Measurements from ENCODE around the gene XPO4.

XPO4 gene

DNA sequence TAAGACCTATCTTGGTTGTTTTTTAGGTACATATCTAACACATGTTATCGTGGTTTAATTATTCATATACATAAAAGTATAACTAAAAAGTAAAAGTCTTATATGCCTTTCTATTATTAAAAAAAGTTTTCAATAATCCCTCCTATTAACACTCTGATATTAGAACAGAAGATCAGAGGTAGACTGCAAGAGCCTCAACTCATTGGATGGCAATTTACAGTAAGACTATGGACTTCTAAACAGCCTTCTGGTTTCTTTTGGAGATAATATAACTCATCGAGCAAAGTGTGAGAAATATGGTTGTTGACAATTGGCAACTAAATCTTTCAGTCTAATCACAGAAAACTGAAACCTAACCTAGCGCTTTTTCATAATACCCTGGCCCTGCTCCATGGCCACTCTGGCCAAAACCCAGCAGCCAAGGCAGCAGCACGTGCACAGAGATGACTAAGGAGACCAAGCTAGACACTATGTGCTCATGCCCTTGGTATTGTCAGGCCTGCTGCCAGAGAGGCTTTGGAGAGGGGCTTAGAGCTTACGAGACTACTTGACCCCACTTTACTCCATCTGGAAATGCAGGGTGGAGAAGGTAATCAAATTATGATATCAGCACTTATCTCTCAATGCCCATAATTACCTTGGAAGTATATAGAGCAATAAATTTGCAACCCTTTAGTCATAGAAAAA lies 88.2 kb downstream of the XPO4 start:
- Histone ChIP-seq H3K4me3 (replicated peaks; ENCODE audit: low read depth, low read length) (no peak overlapping the region), H3K27me3 (replicated peaks; ENCODE audit: control insufficient read depth, insufficient read depth, low read length) (no peaks in the 10 kb centered on the region), H3K36me3 (ENCODE audit: control insufficient read depth, insufficient read depth, low read length) (no peaks in the 10 kb centered on the region; the same call in none of the 2 replicates)
- TF ChIP-seq, protein P1, sequence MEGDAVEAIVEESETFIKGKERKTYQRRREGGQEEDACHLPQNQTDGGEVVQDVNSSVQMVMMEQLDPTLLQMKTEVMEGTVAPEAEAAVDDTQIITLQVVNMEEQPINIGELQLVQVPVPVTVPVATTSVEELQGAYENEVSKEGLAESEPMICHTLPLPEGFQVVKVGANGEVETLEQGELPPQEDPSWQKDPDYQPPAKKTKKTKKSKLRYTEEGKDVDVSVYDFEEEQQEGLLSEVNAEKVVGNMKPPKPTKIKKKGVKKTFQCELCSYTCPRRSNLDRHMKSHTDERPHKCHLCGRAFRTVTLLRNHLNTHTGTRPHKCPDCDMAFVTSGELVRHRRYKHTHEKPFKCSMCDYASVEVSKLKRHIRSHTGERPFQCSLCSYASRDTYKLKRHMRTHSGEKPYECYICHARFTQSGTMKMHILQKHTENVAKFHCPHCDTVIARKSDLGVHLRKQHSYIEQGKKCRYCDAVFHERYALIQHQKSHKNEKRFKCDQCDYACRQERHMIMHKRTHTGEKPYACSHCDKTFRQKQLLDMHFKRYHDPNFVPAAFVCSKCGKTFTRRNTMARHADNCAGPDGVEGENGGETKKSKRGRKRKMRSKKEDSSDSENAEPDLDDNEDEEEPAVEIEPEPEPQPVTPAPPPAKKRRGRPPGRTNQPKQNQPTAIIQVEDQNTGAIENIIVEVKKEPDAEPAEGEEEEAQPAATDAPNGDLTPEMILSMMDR (IDR thresholded peaks at IDR 0.05; ENCODE audit: insufficient read depth, low read length, poor library complexity, severe bottlenecking), result no peak
- DNase-seq (ENCODE audit: extremely low read depth, insufficient read length), result no peak

DNA sequence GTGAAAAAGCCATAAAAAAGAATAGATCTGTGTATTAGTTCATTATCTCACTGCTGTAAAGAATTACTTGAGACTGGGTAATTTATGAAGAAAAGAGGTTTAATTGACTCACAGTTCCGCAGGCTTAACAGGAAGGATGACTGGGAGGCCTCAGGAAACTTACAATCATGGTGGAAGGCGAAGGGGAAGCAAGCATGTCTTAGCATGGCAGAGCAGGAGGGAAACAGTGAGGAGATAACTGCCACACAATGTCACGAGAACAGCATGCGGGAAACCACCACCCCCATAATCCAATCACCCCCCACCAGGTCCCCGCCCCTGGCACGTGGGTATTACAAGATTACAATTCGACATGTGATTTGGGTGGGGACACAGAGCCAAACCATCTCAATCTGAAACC lies 89.7 kb downstream of the XPO4 start:
- H3K4me3 ChIP-seq (replicated peaks; ENCODE audit: low read depth, low read length), result no peak overlapping the region
- DNase-seq (ENCODE audit: extremely low read depth, insufficient read length), result no peak
- TF ChIP-seq, protein P1 (IDR thresholded peaks at IDR 0.05; ENCODE audit: insufficient read depth, low read length, poor library complexity, severe bottlenecking), result no peak
- H3K27me3 ChIP-seq (replicated peaks; ENCODE audit: control insufficient read depth, insufficient read depth, low read length), result no peaks in the 10 kb centered on the region
- H3K36me3 ChIP-seq (ENCODE audit: control insufficient read depth, insufficient read depth, low read length), result peaks cover 1% of the 10 kb centered on the region

DNA sequence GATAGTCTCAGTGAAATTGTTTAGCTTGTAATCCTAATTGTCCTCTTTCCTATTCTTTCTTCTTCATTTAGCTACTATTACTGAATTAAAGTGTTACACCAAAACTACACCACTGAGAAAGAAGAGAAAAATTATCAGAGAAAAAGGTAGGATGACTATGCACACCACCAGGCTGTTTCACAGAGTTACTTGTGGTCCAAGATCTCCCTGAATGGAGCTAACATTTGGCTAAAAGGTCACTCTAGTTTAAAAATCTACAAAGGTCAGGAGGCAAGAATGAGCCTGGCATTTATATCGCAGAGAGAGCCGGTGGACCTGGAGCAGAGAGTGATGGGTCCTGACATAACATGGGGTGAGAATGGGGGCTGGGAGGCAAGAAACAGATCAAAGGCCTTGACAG lies 91.7 kb downstream of the XPO4 start:
- H3K27me3 ChIP-seq (replicated peaks; ENCODE audit: control insufficient read depth, insufficient read depth, low read length), result no peaks in the 10 kb centered on the region
- H3K4me3 ChIP-seq (replicated peaks; ENCODE audit: low read depth, low read length), result no peak overlapping the region
- peaks cover 1% of the 10 kb centered on the region for H3K36me3 ChIP-seq (ENCODE audit: control insufficient read depth, insufficient read depth, low read length)
- TF ChIP-seq, protein P1 (IDR thresholded peaks at IDR 0.05; ENCODE audit: insufficient read depth, low read length, poor library complexity, severe bottlenecking), result no peak
- no peak for DNase-seq (ENCODE audit: extremely low read depth, insufficient read length)

DNA sequence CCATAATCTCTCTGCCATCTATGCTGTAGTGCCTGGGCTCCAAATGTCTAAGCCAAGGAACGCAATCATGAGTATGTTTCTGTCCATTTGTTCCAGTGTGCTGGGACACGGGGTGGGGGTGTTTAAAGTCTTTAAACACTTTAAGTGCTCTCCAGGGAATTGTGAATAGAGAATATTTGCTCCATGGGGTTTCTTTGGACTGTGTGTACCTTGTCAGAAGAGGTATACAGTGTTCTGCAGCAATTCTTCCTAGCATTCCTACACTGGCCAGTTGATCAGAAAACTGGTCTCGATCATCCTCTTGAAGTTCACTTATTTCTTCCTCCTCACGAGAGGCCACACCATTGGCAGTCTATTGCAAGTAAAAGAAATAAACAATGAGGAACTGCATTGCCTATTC lies 93.7 kb downstream of the XPO4 start:
- no peaks in the 10 kb centered on the region for H3K27me3 ChIP-seq (replicated peaks; ENCODE audit: control insufficient read depth, insufficient read depth, low read length)
- no peak overlapping the region for H3K4me3 ChIP-seq (replicated peaks; ENCODE audit: low read depth, low read length)
- TF ChIP-seq, protein P1 (IDR thresholded peaks at IDR 0.05; ENCODE audit: insufficient read depth, low read length, poor library complexity, severe bottlenecking), result no peak
- no peak for DNase-seq (ENCODE audit: extremely low read depth, insufficient read length)
- peaks cover 1% of the 10 kb centered on the region for H3K36me3 ChIP-seq (ENCODE audit: control insufficient read depth, insufficient read depth, low read length)

DNA sequence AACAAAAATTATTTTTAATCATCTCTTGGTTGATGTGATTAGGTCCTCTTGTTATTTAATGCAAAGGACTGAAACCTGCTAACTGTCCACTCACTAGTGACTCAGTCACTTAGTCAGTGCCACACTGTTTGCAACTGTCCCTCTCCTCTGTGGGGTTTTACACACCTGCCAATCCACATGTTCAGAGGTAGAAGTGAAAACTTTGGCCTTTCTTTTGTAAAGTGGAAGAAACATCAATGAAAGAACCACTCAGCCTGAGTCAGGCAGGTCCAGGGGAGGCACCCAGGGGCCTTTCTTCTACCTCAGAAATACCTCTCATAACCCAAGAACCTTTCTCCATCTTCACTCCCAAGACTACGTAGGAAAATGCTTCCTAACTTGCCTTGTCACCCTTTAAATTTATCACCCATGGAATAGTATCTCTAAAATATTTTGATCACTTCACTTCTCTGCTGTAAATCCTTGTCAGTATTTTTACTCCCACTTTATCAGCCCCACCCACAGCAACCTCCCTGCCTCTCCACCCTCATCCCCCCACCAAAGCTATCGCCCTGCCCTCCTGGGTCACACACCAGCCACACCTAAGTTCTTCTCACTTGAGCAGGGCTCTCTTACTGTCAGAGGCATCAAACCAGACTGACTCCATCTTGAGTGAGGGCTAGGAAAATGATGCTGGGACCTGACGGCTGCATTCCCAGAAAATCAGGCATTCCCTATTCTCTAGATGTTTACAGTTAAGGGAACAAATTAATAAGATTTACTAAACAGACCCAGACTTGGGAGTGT lies 99.2 kb downstream of the XPO4 start:
- TF ChIP-seq, protein P1 (IDR thresholded peaks at IDR 0.05; ENCODE audit: insufficient read depth, low read length, poor library complexity, severe bottlenecking), result no peak
- Histone ChIP-seq H3K4me3 (replicated peaks; ENCODE audit: low read depth, low read length) (no peak overlapping the region), H3K36me3 (ENCODE audit: control insufficient read depth, insufficient read depth, low read length) (peaks cover 3% of the 10 kb centered on the region), H3K27me3 (replicated peaks; ENCODE audit: control insufficient read depth, insufficient read depth, low read length) (no peaks in the 10 kb centered on the region)
- no peak for DNase-seq (ENCODE audit: extremely low read depth, insufficient read length)
